ENCODE measurements around the gene PGRMC2.

PGRMC2 gene

DNA sequence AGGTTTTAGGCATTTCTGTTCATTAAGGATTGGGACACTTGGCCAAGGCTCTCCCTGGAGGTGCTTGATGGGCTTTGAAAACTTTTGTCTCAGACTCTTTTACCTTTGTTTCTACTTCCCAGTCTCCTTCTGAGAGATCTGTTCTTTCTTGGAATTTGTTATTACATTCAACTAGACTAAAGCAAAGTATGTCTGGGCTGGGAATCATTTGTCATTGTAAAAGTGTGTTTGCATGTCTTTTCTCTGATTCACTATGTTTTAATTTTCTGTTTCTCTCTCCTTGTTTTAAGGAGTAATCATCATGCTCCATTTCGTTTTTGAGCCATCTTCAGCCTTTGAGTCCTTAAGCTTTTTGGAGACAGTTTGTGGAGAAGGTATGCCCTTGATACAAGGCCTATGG lies 12.2 kb upstream of the PGRMC2 start:
- DNase-seq: no peak

DNA sequence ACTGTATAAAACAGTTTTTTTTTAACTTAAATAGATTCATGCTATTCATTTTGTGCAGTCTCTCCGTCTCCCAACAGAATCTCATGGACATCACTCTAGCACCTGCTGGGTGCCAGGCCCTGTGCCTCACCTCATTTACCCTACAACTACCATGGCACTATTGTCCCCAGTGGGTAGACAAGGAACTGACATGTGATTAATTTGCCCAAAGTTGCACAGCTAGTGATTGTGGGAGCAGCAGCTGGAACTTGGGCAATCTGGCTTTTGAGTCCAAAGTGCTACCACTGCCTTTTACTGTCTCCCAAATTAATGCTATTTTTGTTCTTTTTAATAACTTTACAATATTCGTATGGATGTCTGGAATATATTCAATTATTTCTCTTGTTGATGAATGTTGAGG lies 11.2 kb upstream of the PGRMC2 start:
- DNase-seq: no peak

DNA sequence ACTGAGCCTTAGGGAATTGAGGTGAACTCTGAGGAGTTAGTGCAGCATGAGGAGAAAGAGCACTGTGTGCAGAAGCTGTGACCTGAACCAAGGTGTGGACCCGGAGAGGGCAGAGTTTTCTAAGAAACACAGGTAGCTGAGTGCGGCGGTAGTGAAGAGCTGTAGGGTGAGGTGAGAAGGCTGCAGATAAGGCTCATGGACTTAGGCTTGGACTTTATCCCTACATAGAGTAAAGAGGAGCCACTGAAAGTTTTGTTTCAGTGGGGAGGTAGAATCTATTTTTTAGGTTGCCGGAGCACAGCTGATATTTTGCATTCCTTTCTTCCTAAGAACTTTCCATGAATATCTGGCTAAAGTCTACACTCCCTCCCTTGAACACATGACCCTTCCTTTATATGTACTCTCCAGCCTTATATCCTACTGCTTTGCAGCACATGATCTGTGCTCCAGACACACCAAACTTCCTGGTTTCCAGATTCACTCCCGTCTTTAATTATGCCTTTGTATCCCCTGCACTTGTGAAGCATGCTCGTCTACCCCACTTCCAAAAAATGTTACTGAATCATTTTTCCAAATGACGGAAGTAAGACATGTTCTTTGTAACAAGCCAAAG lies 10.6 kb upstream of the PGRMC2 start:
- no peak for DNase-seq

DNA sequence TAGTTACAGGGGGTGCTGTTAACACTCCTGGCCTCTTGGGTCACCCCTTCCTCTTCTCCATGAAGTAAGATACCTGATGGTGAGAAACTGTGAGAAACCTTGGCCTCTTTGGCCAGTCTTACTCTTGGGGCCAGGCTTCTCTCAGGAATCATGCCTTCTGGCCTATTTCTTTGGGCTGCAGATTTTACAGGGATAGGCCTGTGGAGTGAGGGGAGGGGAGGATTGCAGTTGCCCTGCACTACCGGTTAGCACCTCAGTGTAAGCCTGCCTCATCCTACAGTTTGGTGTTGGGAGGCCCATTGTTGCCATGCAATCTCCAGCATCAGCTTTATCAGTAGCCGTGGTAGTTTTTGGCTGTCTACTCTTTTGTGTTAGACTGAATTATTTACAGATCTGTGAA lies 7.6 kb upstream of the PGRMC2 start:
- DNase-seq: no peak

DNA sequence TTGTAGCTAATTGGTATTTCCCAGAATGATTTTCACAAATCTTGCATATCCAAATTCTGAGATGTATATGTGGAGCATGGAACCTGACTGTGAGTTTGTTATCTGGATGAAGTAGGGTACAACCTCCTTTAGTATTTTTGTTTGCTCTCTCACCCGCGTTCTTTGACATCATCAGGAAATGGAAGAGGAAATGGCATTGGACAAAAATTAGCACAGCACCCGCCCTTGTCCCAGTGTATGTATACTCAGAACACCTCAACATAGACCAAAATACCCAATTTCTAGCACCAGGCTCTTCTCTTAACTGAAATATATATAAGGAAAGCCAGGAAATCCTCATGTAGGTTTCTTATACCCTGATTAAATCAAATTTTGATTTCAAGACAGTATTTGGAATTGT lies 6.9 kb upstream of the PGRMC2 start:
- no peak for DNase-seq

DNA sequence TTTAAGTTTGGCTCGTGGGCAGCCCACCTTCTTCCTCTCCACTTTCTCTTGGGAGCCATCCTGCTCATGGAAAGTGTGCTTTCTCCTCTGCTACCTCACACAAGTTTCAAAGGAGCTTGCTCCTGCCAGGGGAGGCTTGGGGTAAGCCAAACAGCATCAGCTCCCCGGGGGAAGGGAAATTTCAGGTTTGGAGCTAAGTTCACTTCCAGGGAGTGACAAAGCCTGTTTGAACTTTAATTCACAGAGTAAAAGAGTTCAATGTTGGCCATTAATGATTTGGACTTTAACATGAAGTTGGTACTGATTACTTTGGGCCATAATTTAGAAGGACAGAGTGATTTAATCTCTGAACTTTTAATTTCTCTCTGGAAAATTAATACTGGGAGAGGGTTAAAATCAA lies 4.7 kb upstream of the PGRMC2 start:
- no peak for DNase-seq

DNA sequence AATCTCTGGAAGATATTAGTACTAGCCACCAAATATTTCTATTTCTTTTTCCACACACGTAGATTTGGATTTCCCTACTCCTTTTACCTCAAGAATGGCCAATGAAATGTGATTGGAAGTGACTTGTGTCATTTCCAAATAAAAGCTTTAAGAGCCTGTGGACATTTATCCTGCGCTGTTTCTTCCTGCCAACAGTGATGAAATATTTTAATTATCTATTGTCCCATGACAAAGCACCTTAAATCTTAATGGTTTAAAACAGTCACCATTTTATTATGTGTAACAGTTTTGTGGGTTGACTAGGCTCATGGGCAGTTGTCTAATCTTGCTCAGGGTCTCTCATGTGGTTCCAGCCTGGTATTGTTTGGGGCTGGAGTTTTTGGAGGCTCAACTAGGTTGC lies 3.5 kb upstream of the PGRMC2 start:
- DNase-seq: no peak

DNA sequence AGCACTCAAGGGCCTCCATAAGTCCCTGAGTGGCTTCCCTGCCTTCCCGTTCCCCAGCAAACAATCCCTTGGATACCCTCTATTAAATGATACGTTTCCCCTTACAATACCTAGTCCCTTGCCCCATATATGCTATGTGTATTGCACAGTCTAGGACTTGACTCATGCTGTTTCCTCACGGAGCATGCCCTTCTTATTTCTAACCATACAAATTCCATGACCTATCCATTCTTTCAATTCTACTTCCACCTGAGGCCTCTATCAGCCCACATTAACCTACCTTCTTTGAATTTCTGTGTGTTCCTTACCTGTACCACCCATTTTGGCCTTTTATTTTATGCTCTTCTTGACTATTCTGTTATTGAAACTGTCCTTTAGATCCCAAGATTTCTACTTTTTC lies 2.9 kb upstream of the PGRMC2 start:
- no peak for DNase-seq

DNA sequence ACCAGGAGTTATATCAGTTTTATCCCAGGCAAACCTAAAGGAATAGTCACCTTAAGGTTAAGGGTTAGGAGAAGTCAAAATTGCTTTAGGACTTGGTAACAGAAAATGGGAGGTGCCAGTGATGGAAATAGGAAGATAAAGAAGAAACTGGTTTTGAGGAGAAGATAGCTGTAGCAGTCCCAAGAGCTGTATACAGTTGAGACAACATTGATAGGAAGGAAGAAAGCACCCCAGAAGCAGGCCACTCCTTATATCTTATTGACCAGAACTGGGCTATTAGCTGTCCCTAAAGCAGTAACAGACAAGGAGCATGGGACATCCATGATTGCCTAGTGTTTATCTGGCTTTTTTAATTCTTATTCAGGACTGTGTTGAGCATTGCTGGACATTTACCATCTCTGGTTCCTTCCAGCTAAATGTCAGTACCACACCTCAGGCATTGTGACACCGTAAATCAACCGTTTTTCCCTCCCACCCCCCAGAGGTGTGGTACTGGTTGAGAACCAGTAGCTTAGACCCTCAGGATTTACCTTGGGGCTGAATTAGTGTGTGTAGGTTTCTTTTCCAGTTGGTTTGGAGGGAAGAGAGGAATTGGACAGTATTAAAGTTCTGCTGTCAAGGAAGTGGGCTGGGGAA lies 2.0 kb upstream of the PGRMC2 start:
- DNase-seq: no peak

DNA sequence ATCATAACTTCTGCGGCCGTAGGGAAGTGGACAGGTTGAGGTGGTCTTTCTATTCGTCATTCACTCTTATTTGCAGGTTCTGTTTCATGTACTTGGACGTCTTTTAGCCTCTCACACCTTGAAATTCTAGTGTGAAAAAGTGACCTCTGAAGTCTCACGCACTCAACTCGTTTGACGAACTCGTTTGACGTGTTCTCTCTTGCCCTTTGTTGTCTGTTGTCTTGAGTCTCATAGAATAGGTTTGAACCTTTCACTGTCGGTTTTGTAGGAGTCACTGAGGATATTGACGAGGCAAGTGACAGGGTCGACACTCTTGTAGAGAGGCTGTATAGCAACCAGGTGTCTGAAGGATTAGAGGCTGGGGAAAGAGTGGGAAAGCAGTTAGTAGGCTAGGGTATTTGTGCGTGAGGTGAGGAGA lies 1.1 kb upstream of the PGRMC2 start:
- no peak for DNase-seq

DNA sequence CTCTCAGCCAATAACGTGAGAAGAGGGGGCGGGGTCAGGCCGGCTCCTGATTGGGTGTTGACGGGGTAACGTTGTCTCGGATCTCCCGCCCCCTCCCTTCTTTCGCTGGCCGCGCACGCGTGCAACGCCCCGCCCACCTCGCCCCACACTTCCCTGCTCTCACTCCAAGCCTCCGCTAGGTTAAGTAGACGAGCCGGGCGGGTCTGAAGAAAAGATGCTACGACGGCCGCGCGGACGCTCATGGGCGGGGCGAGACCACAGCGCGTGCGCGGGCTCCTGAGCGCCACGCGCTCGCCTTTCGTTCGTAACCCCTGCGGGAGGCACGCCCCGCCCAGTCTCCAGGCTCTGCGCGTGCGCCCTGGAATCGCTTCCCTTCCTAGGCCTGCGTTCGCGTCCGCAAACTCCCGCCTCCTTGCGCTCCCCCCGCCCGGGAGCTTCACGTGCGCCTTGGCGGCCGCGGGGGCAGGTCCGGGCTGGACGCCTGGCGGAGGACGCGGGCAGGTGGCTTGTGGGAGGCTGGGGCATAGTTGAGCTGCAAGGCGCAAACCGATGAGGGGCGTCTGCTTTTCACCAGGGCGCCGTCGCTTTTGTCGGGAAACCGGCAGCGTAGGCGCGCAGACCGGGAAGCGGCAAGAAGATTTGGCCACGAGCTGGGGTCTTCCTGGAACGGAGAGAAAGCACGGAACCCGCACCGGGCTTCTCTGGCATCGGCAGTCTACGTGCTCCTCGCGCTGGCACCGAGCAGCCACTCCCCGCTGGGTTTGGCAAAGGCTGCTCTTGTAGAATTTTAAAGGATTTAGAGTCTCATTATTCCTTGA lies 467 bp upstream of the PGRMC2 start:
- DNase-seq: peak; percentile 86 to 100 (median 98)

DNA sequence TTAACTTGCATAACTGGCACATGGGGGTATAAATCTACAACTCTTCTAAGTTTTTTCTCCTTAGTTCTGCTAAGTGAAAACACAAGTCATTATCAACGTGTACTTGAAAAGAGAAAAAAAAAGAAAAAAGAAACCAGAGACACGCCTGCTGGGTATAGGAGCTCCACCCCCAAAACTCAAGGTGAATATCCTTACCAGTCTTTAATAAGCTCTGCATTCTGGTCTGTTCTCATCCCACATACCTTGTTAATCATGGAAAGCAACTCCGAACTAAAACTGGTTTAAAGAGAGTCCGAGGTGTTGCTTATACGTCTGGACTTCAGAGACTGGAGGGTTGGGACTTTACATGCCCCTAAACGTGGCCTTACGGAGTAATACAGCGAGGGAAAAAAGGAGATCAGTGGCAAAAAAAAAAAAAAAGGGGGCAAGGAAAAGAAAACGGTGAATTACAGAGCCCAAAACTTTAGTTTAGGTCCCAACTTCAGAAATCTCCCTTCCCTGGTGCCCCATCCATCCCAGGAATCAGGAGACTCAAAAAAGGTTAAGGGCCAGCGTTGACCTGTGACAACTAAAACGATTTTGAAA lies 1.0 kb downstream of the PGRMC2 start:
- DNase-seq: no peak

DNA sequence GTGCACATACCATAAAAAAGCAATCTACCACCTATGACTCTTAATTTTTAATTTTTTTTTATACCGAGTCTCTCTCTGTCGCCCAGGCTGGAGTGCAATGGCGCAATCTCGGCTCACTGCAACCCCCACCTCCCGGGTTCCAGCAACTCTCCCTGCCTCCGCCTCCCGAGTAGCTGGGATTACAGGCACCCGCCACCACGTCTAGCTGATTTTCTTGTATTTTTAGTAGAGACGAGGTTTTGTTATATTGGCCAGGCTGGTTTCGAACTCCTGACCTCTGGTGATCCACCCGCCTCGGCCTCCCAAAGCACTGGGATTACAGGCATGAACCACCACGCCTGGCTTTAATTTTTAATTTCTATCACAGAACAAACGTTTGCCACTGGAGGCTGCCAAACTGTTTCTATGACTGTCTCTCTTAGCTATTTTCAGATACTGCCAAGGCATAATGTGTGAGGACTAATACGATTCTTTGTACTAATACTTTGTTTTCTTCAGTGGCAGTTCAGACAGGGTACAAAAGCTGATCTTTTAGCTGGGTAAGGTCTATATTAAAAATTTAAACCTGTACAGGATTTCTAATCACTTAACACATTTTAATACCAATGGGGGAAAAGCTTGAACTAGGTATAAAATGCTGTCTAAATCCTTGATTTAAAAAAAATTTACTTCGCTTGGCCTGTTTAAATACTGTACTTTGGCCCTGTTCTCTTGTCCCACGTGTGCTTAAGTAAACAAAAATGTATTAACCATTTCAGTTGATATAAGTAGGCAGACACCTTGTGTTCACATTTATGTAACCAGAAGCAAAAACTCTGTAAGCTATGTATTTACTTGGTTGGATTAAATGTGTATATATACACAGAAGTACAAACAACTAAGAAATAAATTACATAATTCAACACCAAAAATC lies 2.3 kb downstream of the PGRMC2 start:
- no peak for DNase-seq

DNA sequence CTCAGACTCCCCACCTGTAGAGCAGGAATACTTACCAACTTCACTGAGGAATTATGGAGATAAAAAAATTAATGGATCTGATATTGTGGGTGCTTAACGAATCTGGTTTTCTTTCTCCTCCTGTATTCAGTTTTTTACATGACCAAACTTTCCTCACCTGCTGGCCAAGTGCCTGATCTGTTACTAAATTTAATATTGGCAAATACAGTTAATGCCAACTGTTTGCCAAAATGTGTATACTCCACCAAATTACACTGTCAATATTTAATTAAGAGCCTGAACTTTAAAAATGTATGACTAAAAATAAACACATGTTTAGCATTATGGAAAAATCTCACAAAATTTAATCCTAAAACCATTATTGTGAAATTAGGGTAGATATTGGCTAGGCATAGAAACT lies 3.3 kb downstream of the PGRMC2 start:
- no peak for DNase-seq

DNA sequence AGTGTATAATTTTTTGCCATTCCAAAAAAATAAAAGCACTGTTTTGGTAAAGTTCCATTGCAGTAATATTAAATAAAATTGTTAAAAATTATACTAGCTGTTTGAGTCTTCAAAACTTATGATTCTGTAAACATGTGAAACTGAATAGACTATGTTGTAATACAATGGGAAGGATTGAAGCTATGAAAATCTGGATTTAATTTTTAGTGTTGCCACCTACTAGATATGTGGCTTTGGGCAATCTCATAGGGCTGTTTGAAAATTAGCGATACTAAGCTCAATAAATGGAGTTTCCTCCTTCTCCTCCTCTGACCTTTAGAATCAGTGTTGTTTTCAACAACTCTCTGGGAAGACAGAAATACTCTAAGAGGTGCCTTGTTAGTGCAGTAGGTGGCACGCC lies 4.5 kb downstream of the PGRMC2 start:
- DNase-seq: no peak

DNA sequence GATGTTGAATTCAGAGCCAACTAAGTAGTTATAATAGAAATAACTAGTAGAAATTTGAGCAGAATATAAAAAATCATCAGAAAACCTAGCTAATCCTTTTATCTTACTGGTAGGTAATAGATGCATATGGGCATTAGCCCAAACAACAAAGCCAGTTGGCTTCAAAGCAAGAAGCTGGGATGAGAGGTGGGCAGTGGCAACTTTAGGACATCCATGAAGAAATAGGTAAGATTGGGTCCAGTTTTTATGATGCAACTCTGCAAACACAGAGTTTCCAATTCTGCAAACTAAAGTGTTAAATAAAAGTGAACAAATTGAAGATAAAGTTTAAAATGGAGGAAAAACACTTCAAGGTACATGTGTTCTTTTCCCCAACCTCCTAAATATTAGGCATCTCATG lies 5.1 kb downstream of the PGRMC2 start:
- DNase-seq: no peak

DNA sequence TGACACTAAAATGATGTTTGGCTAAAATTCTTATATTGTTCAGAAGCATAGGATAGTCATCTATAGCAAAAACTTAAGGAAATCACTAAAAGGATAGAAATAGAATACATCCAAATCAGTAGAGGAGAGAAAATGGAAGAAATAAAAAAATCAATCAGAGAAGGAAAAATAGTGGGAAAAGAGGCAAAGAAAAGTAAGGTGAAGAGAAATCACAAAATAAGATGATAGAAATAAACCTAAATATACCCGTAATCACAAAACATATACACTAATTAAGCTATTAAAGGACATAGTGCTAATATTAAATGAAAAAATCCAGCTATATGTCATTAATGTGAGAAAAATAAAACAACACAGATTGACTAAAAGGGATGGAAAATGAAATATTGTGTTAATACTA lies 6.3 kb downstream of the PGRMC2 start:
- no peak for DNase-seq

DNA sequence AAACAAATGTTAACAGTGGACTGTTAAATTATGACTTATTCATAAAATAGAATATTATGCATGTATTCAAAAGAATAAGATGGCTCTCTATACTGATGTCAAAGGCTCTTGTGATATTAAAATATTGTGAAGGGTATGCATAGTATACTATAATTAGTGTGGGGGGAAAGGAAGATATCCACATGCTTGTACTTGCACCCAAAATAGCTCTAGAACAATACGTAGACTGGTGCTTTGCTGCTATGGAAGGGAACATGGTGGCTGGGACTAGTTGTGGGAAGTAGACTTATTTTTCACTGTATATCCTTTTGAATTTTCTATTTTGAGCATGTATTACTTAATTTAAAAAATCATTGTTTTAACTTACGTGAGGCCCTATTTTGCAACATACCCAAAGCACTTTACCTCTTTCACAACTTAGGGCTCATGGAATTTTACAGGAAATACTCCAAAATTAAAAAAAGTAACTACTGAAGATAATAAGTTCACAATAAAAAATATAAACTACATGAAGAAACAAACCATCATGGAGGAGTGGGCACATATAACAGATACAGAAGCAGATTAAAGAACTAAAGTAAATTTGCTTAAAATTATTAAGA lies 7.9 kb downstream of the PGRMC2 start:
- DNase-seq: no peak

DNA sequence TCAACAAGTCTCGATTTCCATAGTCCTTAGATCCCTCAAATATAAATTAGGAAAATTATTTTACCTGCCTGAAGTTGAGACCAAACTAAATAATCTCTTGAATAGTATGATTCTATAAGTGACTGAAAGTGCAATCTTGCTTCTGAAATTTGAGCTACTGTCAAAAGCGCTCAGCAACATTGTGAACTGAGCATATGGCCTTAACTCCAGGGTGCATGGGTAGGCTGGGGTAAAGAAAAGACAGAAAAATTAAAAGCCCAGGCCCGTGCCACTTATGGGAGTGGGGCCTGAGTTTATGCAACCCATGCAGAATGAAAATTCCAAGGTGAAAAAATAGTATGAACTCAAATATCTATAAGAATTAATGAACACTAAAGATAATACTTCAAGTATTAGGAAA lies 9.8 kb downstream of the PGRMC2 start:
- no peak for DNase-seq

DNA sequence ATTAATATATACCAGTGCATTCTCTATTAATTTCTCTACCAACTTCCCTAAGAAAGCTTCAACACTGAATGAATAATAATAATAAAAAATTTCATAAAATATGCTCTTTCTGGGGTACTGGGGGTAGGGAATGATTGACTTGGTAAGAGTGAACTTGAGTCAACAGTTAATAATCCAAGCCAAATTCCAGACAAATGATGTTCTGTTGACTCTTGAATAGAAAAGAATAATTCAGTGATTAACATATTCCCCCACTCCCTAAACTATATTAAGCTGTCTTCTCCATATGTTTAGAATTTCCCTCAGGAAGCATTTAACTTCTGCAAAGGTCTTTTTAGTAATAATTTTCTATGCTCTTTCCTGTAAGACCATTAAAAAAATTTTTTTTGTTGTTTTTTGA lies 12.3 kb downstream of the PGRMC2 start:
- no peak for DNase-seq

DNA sequence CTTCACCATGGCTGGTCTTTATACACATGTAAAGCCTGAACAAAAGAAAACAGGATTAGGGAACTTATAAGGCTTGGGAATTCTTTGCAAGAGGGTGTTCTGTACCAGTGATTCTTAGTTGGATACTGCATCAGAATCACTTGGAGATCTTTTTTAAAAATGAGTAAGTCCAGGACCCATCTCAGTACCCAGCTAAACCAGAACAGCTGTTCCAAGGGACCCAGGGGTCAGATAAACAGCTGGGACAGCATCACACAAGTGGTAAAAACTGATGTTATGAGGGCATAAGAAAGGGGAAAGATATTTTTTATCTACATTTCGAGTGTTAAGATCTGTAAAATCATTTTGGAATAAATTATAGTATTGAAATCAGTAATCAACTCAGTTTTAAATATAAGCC lies 16.1 kb downstream of the PGRMC2 start:
- DNase-seq: no peak

Data from hypothalamus (tissue), 51 donors.